Tibial nerve (tissue), 4 donors: ENCODE data around the gene KAZN. TPM values are rescaled to one million over a fixed set of nuclear protein-coding genes. Genes with fewer than 3 reads are reported as not detected.

Source experiments
- DNase-seq, 2 donors: peaks; one replicate each; pipeline ENCODE4 v3.0.0-alpha.2; 2019; ENCODE audit warnings: low spot score in 2 of 2
- H3K27ac ChIP-seq, 4 donors: fragments of 200-600 bp; sonication (generic) in 3 of 4; one replicate each; pipeline ENCODE4 v1.5.1; 2017 to 2019; ENCODE audit warnings: mild to moderate bottlenecking in 1 of 4
- H3K27me3 ChIP-seq, 2 donors: fragments of 200-600 bp; sonication (generic) in 1 of 2; one replicate each; pipeline versions ENCODE4 v1.5.1 to v1.6.0; 2017 to 2019
- H3K36me3 ChIP-seq, 3 donors: fragments of 200-600 bp; sonication (generic); one replicate each; pipeline ENCODE4 v1.5.1; 2018 to 2019
- H3K4me1 ChIP-seq, 4 donors: fragments of 200-600 bp; sonication (generic) in 3 of 4; one replicate each; pipeline ENCODE4 v1.5.1; 2017 to 2019
- H3K4me3 ChIP-seq, 4 donors: fragments of 200-600 bp; sonication (generic) in 3 of 4; one replicate each; pipeline ENCODE4 v1.5.1; 2017 to 2019; ENCODE audit warnings: mild to moderate bottlenecking in 1 of 4, moderate library complexity in 1 of 4
- H3K9me3 ChIP-seq, 4 donors: fragments of 200-600 bp; sonication (generic) in 3 of 4; one replicate each; pipeline ENCODE4 v1.5.1; 2017 to 2019
- CTCF ChIP-seq, 5 experiments: fragments of 200-600 bp in 3 of 5; fragments of 450-650 bp in 2 of 5; sonication (generic) in 3 of 5; IDR thresholded peaks; one replicate each; pipeline ENCODE4 v1.5.1; 2016 to 2019; ENCODE audit warnings: antibody characterized with exemption in 5 of 5, mild to moderate bottlenecking in 3 of 5, moderate library complexity in 2 of 5
- EP300 ChIP-seq, 2 donors: sonication (generic); formaldehyde crosslinking; IDR thresholded peaks; one replicate each; pipeline ENCODE4 v1.6.1; 2017; ENCODE audit warnings: antibody characterized with exemption in 2 of 2, mild to moderate bottlenecking in 1 of 2
- POLR2A ChIP-seq, 2 donors: fragments of 450-650 bp; IDR thresholded peaks; one replicate each; pipeline ENCODE4 v1.6.1; 2017; ENCODE audit warnings: antibody characterized with exemption in 2 of 2, mild to moderate bottlenecking in 2 of 2, moderate library complexity in 2 of 2
- WGBS, 2 donors: methylation state at CpG; one replicate each; pipeline ENCODE4 v1.1.5; 2018; 5-methylcytosine and 5-hydroxymethylcytosine counted together
- total RNA-seq, 4 donors: library from RNA; depleted of rRNA; stranded (reverse); fragments of >200 nt; gene quantifications; one replicate each; pipeline ENCODE4 v1.1.0, GENCODE V29; 2016

Gene KAZN
- total RNA-seq, 4 donors from 2014 or later, result 16.0 to 29.2 (median 22.2) TPM

GRCh38 chr1:14662116-14662515, 63.6 kb downstream of the KAZN start:
- DNase-seq, result no peak
- 65 to 70% methylated on average over 8 to 9 of the region's 9 CpGs for WGBS, 2 donors
- Histone ChIP-seq H3K9me3 (no peaks in the 10 kb centered on the region), H3K27me3 (no peaks in the 10 kb centered on the region), H3K4me3 (no peak overlapping the region), H3K36me3 (no peaks in the 10 kb centered on the region), H3K27ac (no peak overlapping the region), H3K4me1 (peaks cover 0 to under 1% (median 0%) of the 10 kb centered on the region in 4 donors)
- TF ChIP-seq POLR2A (IDR thresholded peaks at IDR 0.05) (no peak), EP300 (IDR thresholded peaks at IDR 0.05) (no peak), CTCF (IDR thresholded peaks at IDR 0.05) (no peak)

GRCh38 chr1:14663773-14664172, 65.3 kb downstream of the KAZN start:
- H3K27ac ChIP-seq, result no peak overlapping the region
- TF ChIP-seq EP300 (IDR thresholded peaks at IDR 0.05), result no peak
- TF ChIP-seq POLR2A (IDR thresholded peaks at IDR 0.05), result no peak
- no peak for TF ChIP-seq CTCF (IDR thresholded peaks at IDR 0.05)
- no peaks in the 10 kb centered on the region for H3K36me3 ChIP-seq
- no peak overlapping the region for H3K4me3 ChIP-seq
- no peak for DNase-seq
- no peaks in the 10 kb centered on the region for H3K27me3 ChIP-seq
- WGBS, 2 donors, result 89 to 92% methylated on average over 6 of the region's 6 CpGs
- no peaks in the 10 kb centered on the region for H3K9me3 ChIP-seq
- H3K4me1 ChIP-seq, result peaks cover 0 to 9% (median 0%) of the 10 kb centered on the region in 4 donors

- H3K27me3 ChIP-seq, result no peaks in the 10 kb centered on the region
Measured at GRCh38 chr1:14666373-14666772, 67.9 kb downstream of the KAZN start.

GRCh38 chr1:14666962-14667650, 68.6 kb downstream of the KAZN start:
- Histone ChIP-seq H3K27ac (no peak overlapping the region), H3K4me3 (no peak overlapping the region), H3K4me1 (peaks cover 0 to 9% (median 0%) of the 10 kb centered on the region in 4 donors), H3K9me3 (no peaks in the 10 kb centered on the region), H3K36me3 (no peaks in the 10 kb centered on the region), H3K27me3 (no peaks in the 10 kb centered on the region)
- WGBS, 2 donors, result 72 to 73% methylated on average over 15 of the region's 15 CpGs
- no peak for DNase-seq
- no peak for TF ChIP-seq POLR2A (IDR thresholded peaks at IDR 0.05)
- TF ChIP-seq EP300 (IDR thresholded peaks at IDR 0.05), result no peak
- TF ChIP-seq CTCF (IDR thresholded peaks at IDR 0.05), result no peak

More at GRCh38 chr1:14666373-14666772, 67.9 kb downstream of the KAZN start:
- TF ChIP-seq EP300 (IDR thresholded peaks at IDR 0.05) (no peak), CTCF (IDR thresholded peaks at IDR 0.05) (no peak), POLR2A (IDR thresholded peaks at IDR 0.05) (no peak)
- 87 to 88% methylated on average over 6 of the region's 6 CpGs for WGBS, 2 donors
- no peaks in the 10 kb centered on the region for H3K36me3 ChIP-seq
- H3K27ac ChIP-seq, result no peak overlapping the region
- DNase-seq, result no peak
- H3K4me1 ChIP-seq, result peaks cover 0 to 9% (median 0%) of the 10 kb centered on the region in 4 donors
- H3K9me3 ChIP-seq, result no peaks in the 10 kb centered on the region
- H3K4me3 ChIP-seq, result no peak overlapping the region

GRCh38 chr1:14667651-14667984, 69.1 kb downstream of the KAZN start:
- no peak for DNase-seq
- 25 to 31% methylated on average over 4 of the region's 4 CpGs for WGBS, 2 donors
- no peak overlapping the region for H3K27ac ChIP-seq
- H3K36me3 ChIP-seq, result no peaks in the 10 kb centered on the region
- no peaks in the 10 kb centered on the region for H3K27me3 ChIP-seq
- H3K4me3 ChIP-seq, result no peak overlapping the region
- peaks cover 0 to 9% (median 0%) of the 10 kb centered on the region in 4 donors for H3K4me1 ChIP-seq
- no peaks in the 10 kb centered on the region for H3K9me3 ChIP-seq
- TF ChIP-seq CTCF (IDR thresholded peaks at IDR 0.05) (no peak), POLR2A (IDR thresholded peaks at IDR 0.05) (no peak), EP300 (IDR thresholded peaks at IDR 0.05) (no peak)
